Kidney (tissue), 14 donors: ENCODE measurements around the gene ZNF277. TPM values are rescaled to one million over a fixed set of nuclear protein-coding genes. Genes with fewer than 3 reads are reported as not detected.

Source experiments
- DNase-seq, 5 donors: peaks; one replicate each; pipeline ENCODE4 v3.0.0-alpha.2; 2013 to 2020
- FAIRE-seq: peaks from 2 replicates; lab custom pipeline; 2012; peaks lifted over from hg19 to GRCh38; lab: Jason Lieb, UNC
- H3K27ac ChIP-seq, 2 donors: one replicate each; pipeline ENCODE4 v1.7.0; 2013; ENCODE audit warnings: low read depth in 2 of 2, low read length in 2 of 2, inconsistent platforms in 1 of 2
- H3K27me3 ChIP-seq: one replicate; pipeline ENCODE4 v1.7.1; 2013; ENCODE audit warnings: low read length, inconsistent platforms; ENCODE audit not compliant: control insufficient read depth, insufficient read depth
- H3K36me3 ChIP-seq, 3 donors: one replicate each; pipeline versions ENCODE4 v1.7.0 to v1.7.1; 2013; ENCODE audit warnings: low read length in 3 of 3, control low read depth in 1 of 3, inconsistent platforms in 1 of 3; ENCODE audit not compliant: insufficient read depth in 3 of 3, control insufficient read depth in 2 of 3
- H3K4me1 ChIP-seq, 3 donors: one replicate each; pipeline versions ENCODE4 v1.7.0 to v1.7.1; 2013; ENCODE audit warnings: low read length in 3 of 3, inconsistent platforms in 1 of 3, low read depth in 1 of 3; ENCODE audit not compliant: control insufficient read depth in 2 of 3, insufficient read depth in 2 of 3
- H3K4me3 ChIP-seq, 3 donors: one replicate each; pipeline versions ENCODE4 v1.7.0 to v1.8.1; 2013; ENCODE audit warnings: low read length in 3 of 3, control low read depth in 1 of 3, inconsistent platforms in 1 of 3
- H3K9ac ChIP-seq, 3 donors: one replicate each; pipeline versions ENCODE4 v1.7.0 to v1.7.1; 2013; ENCODE audit warnings: low read length in 3 of 3, control low read depth in 1 of 3, inconsistent platforms in 1 of 3
- H3K9me3 ChIP-seq, 3 donors: one replicate each; pipeline versions ENCODE4 v1.7.0 to v1.7.1; 2013; ENCODE audit warnings: low read length in 3 of 3, control low read depth in 1 of 3, inconsistent platforms in 1 of 3; ENCODE audit not compliant: control insufficient read depth in 2 of 3, insufficient read depth in 1 of 3
- intact Hi-C: fragments of 100-400 bp; cut with DNase I; formaldehyde crosslinking; loops from one replicate; pipeline ENCODE4 v1.11.1; 2022
- polyA plus RNA-seq: library from polyadenylated mRNA; stranded (reverse); fragments of 350-450 nt; fragmentation: Illumina TruSeq; extraction: RNeasy Lipid Tissue Mini Kit (QIAGEN cat#74804); gene quantifications from one replicate; pipeline ENCODE4 v1.2.3, GENCODE V29; 2014; ENCODE audit warnings: low read depth, low replicate concordance; ENCODE audit not compliant: insufficient read depth
- total RNA-seq: library from RNA; stranded (reverse); fragmentation: NEBNext Ultra II Directional; extraction: Animal tissue kit (Norgen Biotek cat#: 25700); gene quantifications from one replicate; pipeline ENCODE4 v1.2.1, GENCODE V29; 2021
- TF ChIP-seq, protein P1 (sequence below): IDR thresholded peaks from 3 replicates; pipeline ENCODE4 v1.5.1; 2012; ENCODE audit warnings: mild to moderate bottlenecking, moderate library complexity, borderline replicate concordance; ENCODE audit not compliant: insufficient read depth; ENCODE audit errors: extremely low read depth
- donor health status: control.
- donor health status: control.
- donor health status: control.
- donor health status: control.
- donor health status: control.
- donor health status: DM: yes; HTN: yes; CAD: no.
- donor health status: Normal renal cell carcinoma (clear cell type).

ZNF277 gene
- total and polyA plus RNA-seq, 2 donors from 2014 or later: 18.7 to 25.0 TPM

DNA sequence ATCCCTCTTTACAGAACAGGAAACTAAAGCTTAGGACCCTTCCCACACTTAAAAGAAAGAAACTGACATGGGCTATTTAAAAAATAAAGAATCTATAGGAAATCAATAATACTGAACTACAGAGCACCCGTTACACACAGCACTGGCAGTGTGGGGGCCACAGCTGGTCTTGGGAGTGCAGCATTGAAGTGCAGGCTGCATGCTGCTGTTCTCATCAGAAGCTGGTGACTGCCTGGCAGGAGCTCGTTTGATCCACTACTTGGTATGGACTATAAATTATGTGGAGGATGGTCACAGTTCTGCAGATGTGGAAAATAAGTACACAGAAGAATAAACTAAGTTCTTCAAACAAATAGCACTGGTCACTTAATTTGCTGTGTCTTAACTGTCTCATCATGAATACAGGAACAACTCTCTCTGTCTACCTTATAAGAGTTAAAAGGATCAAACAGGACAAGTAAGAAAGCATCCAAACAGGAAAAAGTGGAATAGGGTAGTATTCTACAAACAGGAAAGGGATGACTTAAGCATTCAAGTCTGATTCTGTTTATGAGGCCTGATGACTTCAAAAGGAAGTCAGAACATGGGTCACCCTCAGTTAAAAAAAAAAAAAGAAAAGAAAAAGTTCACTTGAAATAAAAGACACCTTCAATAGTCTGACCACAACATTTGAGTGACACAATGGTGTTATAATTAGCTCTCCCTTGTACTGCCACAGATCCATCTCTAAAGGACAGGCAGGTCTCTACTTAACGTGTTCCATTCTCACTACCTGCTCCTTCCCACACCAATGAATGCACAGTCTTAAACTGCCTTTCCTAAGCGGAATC is 21.3 kb upstream of the ZNF277 start:
- Histone ChIP-seq H3K27me3 (no peaks in the 10 kb centered on the region), H3K9ac (no peak overlapping the region), H3K27ac (no peak overlapping the region), H3K4me3 (no peak overlapping the region), H3K9me3 (no peaks in the 10 kb centered on the region), H3K4me1 (peaks cover 0 to 7% (median 0%) of the 10 kb centered on the region in 3 donors), H3K36me3 (no peaks in the 10 kb centered on the region)
- TF ChIP-seq, protein P1, sequence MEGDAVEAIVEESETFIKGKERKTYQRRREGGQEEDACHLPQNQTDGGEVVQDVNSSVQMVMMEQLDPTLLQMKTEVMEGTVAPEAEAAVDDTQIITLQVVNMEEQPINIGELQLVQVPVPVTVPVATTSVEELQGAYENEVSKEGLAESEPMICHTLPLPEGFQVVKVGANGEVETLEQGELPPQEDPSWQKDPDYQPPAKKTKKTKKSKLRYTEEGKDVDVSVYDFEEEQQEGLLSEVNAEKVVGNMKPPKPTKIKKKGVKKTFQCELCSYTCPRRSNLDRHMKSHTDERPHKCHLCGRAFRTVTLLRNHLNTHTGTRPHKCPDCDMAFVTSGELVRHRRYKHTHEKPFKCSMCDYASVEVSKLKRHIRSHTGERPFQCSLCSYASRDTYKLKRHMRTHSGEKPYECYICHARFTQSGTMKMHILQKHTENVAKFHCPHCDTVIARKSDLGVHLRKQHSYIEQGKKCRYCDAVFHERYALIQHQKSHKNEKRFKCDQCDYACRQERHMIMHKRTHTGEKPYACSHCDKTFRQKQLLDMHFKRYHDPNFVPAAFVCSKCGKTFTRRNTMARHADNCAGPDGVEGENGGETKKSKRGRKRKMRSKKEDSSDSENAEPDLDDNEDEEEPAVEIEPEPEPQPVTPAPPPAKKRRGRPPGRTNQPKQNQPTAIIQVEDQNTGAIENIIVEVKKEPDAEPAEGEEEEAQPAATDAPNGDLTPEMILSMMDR: no peak
- DNase-seq (no peak), FAIRE-seq (no peak)
- intact Hi-C loops: no loop called here

GRCh38 chr7:112186300-112186699 is 20.2 kb upstream of the ZNF277 start:
- H3K27me3 ChIP-seq: no peaks in the 10 kb centered on the region
- H3K36me3 ChIP-seq: no peaks in the 10 kb centered on the region
- intact Hi-C loops: no loop called here
- FAIRE-seq (no peak), DNase-seq (no peak)
- H3K9me3 ChIP-seq: no peaks in the 10 kb centered on the region
- no peak overlapping the region for H3K27ac ChIP-seq
- TF ChIP-seq, protein P1: no peak
- no peak overlapping the region for H3K4me3 ChIP-seq
- H3K9ac ChIP-seq: no peak overlapping the region
- peaks cover 0 to 7% (median 0%) of the 10 kb centered on the region in 3 donors for H3K4me1 ChIP-seq

GRCh38 chr7:112188257-112188656 is 18.2 kb upstream of the ZNF277 start:
- Histone ChIP-seq H3K36me3 (no peaks in the 10 kb centered on the region), H3K27me3 (no peaks in the 10 kb centered on the region), H3K9me3 (no peaks in the 10 kb centered on the region), H3K4me1 (peaks cover 0 to 4% (median 0%) of the 10 kb centered on the region in 3 donors), H3K4me3 (no peak overlapping the region), H3K27ac (no peak overlapping the region), H3K9ac (no peak overlapping the region)
- FAIRE-seq (no peak), DNase-seq (no peak)
- intact Hi-C loops: no loop called here
- TF ChIP-seq, protein P1: no peak
